Spleen (tissue), 11 donors: Measurements from ENCODE around the gene KANSL3. TPM values are rescaled to one million over a fixed set of nuclear protein-coding genes. Genes with fewer than 3 reads are reported as not detected.

ENCODE experiments used
- DNase-seq: peaks from one replicate; pipeline ENCODE4 v3.0.0-alpha.2; 2020
- H3K27ac ChIP-seq, 8 donors: fragments of 200-600 bp; sonication (generic) in 7 of 8; 1 replicate in 4 of 8; 2 replicates in 4 of 8; pipeline versions ENCODE4 v1.5.0 to v1.8.0; 2016 to 2021; ENCODE audit warnings: inconsistent platforms in 4 of 8, mild to moderate bottlenecking in 4 of 8, moderate library complexity in 1 of 8
- H3K27me3 ChIP-seq, 7 donors: fragments of 200-600 bp; sonication (generic) in 6 of 7; replicated peaks in 1 of 7; 1 replicate in 4 of 7; 2 replicates in 3 of 7; pipeline versions ENCODE4 v1.5.0 to v1.8.0; 2016 to 2021; ENCODE audit warnings: inconsistent platforms in 3 of 7, mild to moderate bottlenecking in 1 of 7
- H3K36me3 ChIP-seq, 6 donors: fragments of 200-600 bp; sonication (generic) in 5 of 6; 1 replicate in 4 of 6; 2 replicates in 2 of 6; pipeline versions ENCODE4 v1.5.0 to v1.8.0; 2016 to 2021; ENCODE audit warnings: inconsistent platforms in 2 of 6
- H3K4me1 ChIP-seq, 6 donors: fragments of 200-600 bp; sonication (generic) in 5 of 6; 1 replicate in 3 of 6; 2 replicates in 3 of 6; pipeline versions ENCODE4 v1.5.0 to v1.8.0; 2016 to 2021; ENCODE audit warnings: inconsistent platforms in 3 of 6
- H3K4me3 ChIP-seq, 8 donors: fragments of 200-600 bp; sonication (generic) in 7 of 8; 1 replicate in 4 of 8; 2 replicates in 4 of 8; pipeline versions ENCODE4 v1.5.0 to v1.8.0; 2016 to 2021; ENCODE audit warnings: inconsistent platforms in 4 of 8, mild to moderate bottlenecking in 4 of 8, moderate library complexity in 2 of 8
- H3K9me3 ChIP-seq, 8 donors: fragments of 200-600 bp; sonication (generic) in 7 of 8; 1 replicate in 4 of 8; 2 replicates in 4 of 8; pipeline versions ENCODE4 v1.5.0 to v1.8.0; 2016 to 2021; ENCODE audit warnings: inconsistent platforms in 4 of 8
- POLR2A ChIP-seq, 3 donors: fragments of 450-650 bp; IDR thresholded peaks; one replicate each; pipeline ENCODE4 v1.5.1; 2017; ENCODE audit warnings: antibody characterized with exemption in 3 of 3, mild to moderate bottlenecking in 1 of 3
- POLR2AphosphoS5 ChIP-seq, 3 donors: sonication (generic); formaldehyde crosslinking; IDR thresholded peaks; one replicate each; pipeline ENCODE4 v1.5.1; 2017; ENCODE audit warnings: antibody characterized with exemption in 3 of 3
- WGBS, 5 donors: extraction: QIAGEN DNeasy Blood & Tissue Kit in 3 of 5; methylation state at CpG; one replicate each; pipeline versions ENCODE4 v1.1.5 to v1.1.7; 2013 to 2018; 5-methylcytosine and 5-hydroxymethylcytosine counted together
- intact Hi-C: fragments of 100-400 bp; cut with DNase I; formaldehyde crosslinking; loops from one replicate; pipeline ENCODE4 v1.15.0; 2023; ENCODE audit warnings: low total_unique reads
- polyA plus RNA-seq, 3 donors: library from polyadenylated mRNA; stranded (reverse); fragments of 200-250 nt; gene quantifications; one replicate each; pipeline ENCODE4 v1.2.1, GENCODE V29; 2013
- total RNA-seq, 7 donors: library from RNA; depleted of rRNA in 3 of 7; stranded (reverse); fragments of >200 nt in 3 of 7; fragmentation: NEBNext Ultra II Directional in 4 of 7; extraction: Animal tissue kit (Norgen Biotek cat#: 25700) in 4 of 7; gene quantifications; one replicate each; pipeline versions ENCODE4 v1.1.0 to v1.2.1, GENCODE V29; 2016 to 2021
- TF ChIP-seq, protein P1 (sequence below), 11 experiments: fragments of 200-600 bp in 7 of 11; fragments of 450-650 bp in 4 of 11; sonication (generic) in 4 of 11; IDR thresholded peaks in 8 of 11; conservative IDR thresholded peaks in 3 of 11; 1 replicate in 7 of 11; 2 replicates in 4 of 11; pipeline versions ENCODE4 v1.4.0 to v1.8.0; 2016 to 2021; ENCODE audit warnings: antibody characterized with exemption in 11 of 11, inconsistent platforms in 4 of 11, mild to moderate bottlenecking in 1 of 11
- donor health status: healthy with polysubstance abuse.
- donor health status: DM: no; HTN: no; CAD: no; lungs with moderate emphysema.
- donor health status: DM: no; HTN: no; CAD: no.
- donor health status: Bipolar disorder and iron deficiency.
- donor health status: healthy.
- donor health status: DM: no; HTN: no; CAD: no.
- donor health status: DM: yes; HTN: yes; CAD: no.

Gene KANSL3
- total and polyA plus RNA-seq, 10 donors: 10.3 to 59.6 (median 48.6) TPM

DNA sequence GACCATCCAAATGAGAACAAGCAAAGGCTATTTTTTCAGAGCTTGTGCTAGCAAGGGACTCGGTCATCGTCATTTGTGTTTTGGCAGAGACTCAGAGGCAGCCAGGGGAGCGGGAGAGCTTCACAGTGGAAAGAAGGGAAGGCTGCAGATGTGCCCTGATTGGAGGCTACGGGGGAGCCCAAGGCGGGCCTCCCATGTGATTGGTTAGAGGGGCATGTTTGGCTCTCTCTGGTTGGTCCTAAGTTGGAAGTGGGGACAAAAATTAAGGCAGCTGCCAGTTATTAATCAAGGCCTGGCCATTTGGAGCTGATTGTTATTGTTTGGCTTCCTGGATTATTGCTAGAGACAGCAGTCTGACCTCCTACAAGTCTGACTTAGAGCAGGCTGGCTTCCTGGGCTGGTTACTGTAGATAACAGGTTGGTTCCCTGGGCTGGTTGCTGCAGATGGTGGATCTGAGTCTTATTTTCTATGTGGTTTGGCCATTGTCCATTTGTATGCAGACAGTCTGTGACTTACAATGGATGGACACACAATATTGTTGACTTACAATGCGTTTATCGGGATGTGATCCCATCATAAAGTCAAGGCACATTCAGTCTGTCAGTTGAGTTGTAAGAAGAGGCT lies 10.3 kb upstream of the KANSL3 start:
- TF ChIP-seq, protein P1, sequence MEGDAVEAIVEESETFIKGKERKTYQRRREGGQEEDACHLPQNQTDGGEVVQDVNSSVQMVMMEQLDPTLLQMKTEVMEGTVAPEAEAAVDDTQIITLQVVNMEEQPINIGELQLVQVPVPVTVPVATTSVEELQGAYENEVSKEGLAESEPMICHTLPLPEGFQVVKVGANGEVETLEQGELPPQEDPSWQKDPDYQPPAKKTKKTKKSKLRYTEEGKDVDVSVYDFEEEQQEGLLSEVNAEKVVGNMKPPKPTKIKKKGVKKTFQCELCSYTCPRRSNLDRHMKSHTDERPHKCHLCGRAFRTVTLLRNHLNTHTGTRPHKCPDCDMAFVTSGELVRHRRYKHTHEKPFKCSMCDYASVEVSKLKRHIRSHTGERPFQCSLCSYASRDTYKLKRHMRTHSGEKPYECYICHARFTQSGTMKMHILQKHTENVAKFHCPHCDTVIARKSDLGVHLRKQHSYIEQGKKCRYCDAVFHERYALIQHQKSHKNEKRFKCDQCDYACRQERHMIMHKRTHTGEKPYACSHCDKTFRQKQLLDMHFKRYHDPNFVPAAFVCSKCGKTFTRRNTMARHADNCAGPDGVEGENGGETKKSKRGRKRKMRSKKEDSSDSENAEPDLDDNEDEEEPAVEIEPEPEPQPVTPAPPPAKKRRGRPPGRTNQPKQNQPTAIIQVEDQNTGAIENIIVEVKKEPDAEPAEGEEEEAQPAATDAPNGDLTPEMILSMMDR (IDR thresholded peaks at IDR 0.05 in 8 of 11, conservative IDR thresholded peaks at IDR 0.05 in 3 of 11): no peak
- TF ChIP-seq POLR2AphosphoS5 (IDR thresholded peaks at IDR 0.05) (no peak), POLR2A (IDR thresholded peaks at IDR 0.05) (no peak)
- Histone ChIP-seq H3K4me3 (no peak overlapping the region), H3K9me3 (no peaks in the 10 kb centered on the region), H3K4me1 (no peaks in the 10 kb centered on the region), H3K36me3 (no peaks in the 10 kb centered on the region), H3K27ac (no peak overlapping the region), H3K27me3 (no peaks in the 10 kb centered on the region)
- intact Hi-C loops: loop anchor here (10.0 kb wide), 1 partner anchor 86 kb away; no protein-coding TSS in a partner anchor
- WGBS, 5 donors: 90 to 98% (median 93%) methylated on average over 7 of the region's 7 CpGs
- no peak for DNase-seq

DNA sequence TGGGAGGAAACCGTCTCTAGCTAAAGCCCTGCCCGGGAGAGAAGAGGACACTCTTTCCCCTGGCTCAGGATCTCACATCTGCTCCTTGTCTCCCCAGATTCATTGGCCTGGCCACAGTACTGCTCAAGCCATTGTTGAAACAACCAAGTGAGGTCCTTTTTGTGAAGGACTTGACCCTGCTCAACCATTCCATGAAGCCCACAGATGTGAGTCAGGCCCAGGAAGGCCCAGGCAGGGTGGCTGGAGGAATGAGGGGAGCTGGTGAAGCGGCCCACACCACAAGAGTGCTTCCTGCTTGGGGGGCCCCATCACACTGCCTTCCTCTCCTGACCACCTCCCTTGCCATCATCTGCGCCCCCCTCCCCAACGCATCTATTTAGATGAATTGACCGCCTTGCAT lies 9.6 kb upstream of the KANSL3 start:
- WGBS, 5 donors: 91 to 97% (median 92%) methylated on average over 6 of the region's 6 CpGs
- Histone ChIP-seq H3K4me3 (no peak overlapping the region), H3K9me3 (no peaks in the 10 kb centered on the region), H3K27me3 (no peaks in the 10 kb centered on the region), H3K4me1 (no peaks in the 10 kb centered on the region), H3K36me3 (no peaks in the 10 kb centered on the region), H3K27ac (no peak overlapping the region)
- intact Hi-C loops: loop anchor here (10.0 kb wide), 1 partner anchor 87 kb away; no protein-coding TSS in a partner anchor
- TF ChIP-seq POLR2AphosphoS5 (IDR thresholded peaks at IDR 0.05) (no peak), POLR2A (IDR thresholded peaks at IDR 0.05) (no peak)
- TF ChIP-seq, protein P1 (IDR thresholded peaks at IDR 0.05 in 8 of 11, conservative IDR thresholded peaks at IDR 0.05 in 3 of 11): no peak
- no peak for DNase-seq

DNA sequence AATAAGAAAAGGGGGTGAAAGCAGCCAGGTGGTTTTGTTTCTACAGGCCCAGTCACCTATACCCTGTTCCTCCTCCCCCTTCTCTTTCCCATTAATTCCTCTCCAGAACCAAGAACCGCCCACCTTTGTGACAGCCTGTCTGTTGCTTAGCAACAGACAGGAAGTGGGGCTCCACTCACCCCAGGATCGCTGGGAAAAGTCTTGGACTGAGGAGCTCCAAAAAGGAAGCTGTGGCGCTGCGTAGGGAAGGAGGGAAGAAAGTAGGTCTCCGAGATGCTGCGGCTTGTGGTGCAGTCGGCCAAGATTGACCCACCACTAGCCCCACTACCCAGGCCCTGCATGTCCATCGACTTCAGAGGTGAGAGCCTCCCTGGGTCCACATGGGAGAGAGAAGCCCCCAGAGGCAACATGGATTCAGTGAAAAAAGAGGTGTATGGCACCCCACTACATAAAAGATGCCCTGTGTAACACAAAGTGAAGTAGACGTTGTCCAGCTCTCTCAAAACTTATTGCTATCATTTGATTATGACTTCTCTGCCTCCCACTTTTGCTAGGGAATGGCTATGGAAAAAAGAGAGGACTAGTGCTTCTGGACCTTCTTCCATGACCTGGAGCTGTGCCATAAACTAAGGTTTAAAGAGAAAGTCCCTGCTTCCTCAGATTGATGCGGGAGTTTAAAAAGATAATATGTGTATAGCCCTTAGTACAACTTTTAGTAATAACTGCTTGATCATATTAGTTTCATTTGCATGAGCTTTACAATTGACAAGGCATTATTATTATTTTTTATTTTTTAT lies 4.7 kb upstream of the KANSL3 start, which contains the start of gene FER1L5:
Gene FER1L5 (plus strand): TSS at position 201 of the 797 bp plus-strand sequence. CDS start 73 bp downstream, at position 274.
- Histone ChIP-seq H3K27me3 (no peaks in the 10 kb centered on the region), H3K4me3 (no peak within 1 kb of the TSS), H3K36me3 (no peaks in the 10 kb centered on the region), H3K27ac (peak within 1 kb of the TSS in 4 of 8 donors; percentile 13 to 52 (median 40)), H3K4me1 (peaks cover 0 to 10% (median 3%) of the 10 kb centered on the region in 6 donors), H3K9me3 (no peaks in the 10 kb centered on the region)
- DNase-seq: no peak
- TF ChIP-seq POLR2AphosphoS5 (IDR thresholded peaks at IDR 0.05) (no peak), POLR2A (IDR thresholded peaks at IDR 0.05) (no peak)
- TF ChIP-seq, protein P1 (IDR thresholded peaks at IDR 0.05 in 8 of 11, conservative IDR thresholded peaks at IDR 0.05 in 3 of 11): no peak
- intact Hi-C loops: loop anchor here (10.0 kb wide), 1 partner anchor 92 kb away; no protein-coding TSS in a partner anchor
- WGBS, 5 donors: 49 to 69% (median 62%) methylated on average over 10 of the region's 10 CpGs
